GM21526 (cell line): Measurements from ENCODE around the gene SPAG6.

Source experiments
- ATAC-seq: cut with Tn5 transposase; IDR thresholded peaks from one replicate; pipeline ENCODE4 v1.9.1; 2021; ENCODE audit warnings: moderate library complexity; ENCODE audit not compliant: unreplicated experiment, low FRiP score

The SPAG6 gene

DNA sequence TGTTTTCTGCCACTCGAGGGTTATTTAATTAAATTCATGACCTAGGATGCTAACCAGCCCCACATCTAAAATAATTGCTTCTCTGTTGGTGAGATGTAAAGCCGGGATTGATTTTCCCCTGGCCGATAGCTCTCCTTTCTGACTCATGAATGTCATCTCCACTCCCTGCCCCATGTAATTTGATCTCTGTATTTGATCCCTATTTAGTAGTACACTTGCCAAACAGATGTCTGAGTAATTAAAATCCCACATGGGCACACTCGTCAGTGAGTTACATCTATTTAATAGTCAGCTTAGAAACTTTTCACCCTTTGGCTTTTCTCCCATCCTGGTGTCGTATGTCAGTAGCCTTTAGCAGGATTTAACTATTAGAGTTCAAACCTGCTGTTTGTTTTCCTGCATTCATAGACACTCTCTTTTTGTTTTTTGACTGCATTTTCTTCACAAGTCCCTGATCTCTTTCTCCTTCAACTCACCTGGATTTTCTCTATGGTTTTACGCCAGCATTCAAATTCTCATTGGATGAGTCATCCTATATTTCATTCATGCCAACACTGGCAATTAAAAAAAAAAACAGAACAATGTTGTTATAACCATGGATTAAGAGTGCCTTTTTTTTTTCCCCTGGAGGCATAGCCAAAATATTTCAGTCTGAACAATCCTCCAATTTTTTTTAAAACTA, 82.7 kb downstream of the SPAG6 start:
- no peak for ATAC-seq

DNA sequence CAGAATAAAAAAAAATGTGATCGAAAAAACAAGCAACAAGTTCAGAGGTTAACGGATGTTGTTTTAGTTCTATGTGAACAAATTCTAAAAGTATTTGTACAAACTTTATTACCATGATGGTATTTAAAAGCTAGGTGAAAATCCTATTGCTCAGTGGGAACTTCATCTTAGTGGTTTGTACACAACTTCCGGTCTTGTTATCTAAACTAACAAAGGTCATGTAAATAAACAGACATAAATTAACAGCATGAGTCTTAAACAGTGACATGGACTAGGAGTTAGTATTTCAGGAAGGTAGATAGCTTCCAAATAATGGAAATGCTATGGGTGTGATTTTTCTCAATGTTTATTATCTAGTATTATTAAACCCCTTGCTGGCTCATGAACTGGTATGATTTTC, 83.8 kb downstream of the SPAG6 start:
- no peak for ATAC-seq

DNA sequence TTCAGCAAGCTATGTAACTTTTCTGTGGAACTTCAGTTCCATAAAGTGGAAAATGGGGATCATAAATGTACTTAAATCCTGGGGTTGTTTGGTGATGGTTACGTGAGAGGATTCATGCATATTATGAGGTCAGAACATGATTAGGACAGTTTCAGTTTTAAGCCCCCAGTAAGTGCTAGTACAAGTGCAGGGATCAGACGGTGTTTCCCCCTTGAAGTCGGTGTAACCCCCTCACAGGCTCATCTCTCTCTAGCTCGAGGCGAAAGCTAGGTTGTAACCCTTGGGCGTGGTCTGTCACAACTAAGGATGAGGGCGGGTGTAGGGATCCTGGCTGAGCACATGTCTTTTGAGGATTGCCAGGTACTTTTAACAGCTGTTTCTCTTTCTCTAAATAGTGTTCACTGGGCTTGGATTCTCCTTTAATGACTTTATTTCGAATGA, 84.7 kb downstream of the SPAG6 start:
- ATAC-seq = no peak

DNA sequence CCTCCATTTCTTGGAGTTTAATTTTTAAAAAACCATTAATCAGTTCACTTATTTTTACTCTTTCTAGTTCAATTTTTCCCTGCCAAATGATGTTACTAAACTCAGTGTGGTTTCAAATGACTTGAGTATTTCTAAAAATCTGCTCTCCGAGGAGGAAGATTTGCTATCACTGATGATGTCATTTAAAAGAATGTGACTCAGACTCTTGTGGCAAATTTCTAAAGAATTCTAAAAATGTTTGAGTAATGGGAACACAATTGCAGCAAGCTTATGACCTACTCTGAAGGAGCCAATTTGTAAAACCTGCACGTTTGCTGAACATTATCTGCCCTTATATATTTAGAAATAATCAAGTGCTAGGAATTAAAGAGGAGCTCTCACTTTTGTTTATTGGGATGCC, 88.6 kb downstream of the SPAG6 start:
- no peak for ATAC-seq

DNA sequence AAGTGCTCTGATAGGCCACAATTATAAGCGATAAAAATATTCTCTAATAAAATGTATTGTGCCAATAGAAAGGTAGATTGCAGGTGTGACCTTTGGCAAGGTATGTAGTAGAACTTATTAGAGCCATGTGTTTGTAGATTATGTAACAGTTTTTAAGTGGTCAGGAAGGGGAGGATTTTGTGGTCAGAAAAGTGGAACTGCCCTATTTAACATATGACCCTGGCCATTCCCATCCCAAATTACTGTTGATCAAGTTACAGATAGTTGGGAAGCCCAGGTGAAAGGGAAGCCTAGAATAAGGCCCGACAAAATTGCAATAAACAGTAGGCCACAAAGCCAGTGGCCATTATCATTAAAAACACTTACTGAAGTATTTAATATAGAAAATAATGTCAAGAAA, 89.2 kb downstream of the SPAG6 start:
- ATAC-seq = no peak

DNA sequence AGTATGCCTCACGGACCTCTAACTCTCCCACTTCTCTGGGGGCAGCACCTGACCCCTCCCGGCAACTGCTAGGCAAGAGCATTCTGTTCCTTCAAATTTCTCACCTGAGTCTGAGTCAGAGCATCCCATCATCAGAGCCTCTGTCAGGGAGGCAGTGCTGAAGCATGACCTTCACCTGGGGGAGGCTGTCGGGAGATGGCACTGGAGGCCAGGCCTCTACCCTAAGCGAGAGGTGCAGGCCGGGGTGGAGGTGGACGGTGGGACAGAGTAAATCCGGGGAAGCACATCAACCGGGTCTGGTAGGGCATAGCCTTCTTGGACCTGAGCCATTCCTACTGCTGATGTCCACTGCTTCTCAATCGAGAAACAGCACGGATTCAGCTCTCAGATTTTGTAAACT, 90.4 kb downstream of the SPAG6 start:
- ATAC-seq = no peak

DNA sequence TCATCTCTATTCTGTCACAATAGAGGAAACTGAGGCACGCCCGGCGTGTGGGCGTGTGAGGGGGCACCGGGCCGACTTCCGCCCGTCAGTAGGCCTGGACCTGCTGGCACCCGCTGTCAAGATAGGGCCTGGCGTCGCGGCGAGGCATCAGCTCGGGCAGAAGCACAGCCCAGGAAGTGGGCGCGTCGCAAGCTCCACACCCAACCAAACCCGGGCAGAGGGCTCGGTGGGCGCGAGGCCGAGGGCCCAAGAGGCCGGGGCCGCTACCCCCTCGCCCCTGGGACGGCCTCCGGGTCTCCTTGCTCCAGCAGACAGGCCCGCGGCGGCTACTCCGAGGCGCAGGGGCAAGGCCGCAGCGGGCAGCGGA, 91.2 kb downstream of the SPAG6 start:
- peak; percentile 36 for ATAC-seq

DNA sequence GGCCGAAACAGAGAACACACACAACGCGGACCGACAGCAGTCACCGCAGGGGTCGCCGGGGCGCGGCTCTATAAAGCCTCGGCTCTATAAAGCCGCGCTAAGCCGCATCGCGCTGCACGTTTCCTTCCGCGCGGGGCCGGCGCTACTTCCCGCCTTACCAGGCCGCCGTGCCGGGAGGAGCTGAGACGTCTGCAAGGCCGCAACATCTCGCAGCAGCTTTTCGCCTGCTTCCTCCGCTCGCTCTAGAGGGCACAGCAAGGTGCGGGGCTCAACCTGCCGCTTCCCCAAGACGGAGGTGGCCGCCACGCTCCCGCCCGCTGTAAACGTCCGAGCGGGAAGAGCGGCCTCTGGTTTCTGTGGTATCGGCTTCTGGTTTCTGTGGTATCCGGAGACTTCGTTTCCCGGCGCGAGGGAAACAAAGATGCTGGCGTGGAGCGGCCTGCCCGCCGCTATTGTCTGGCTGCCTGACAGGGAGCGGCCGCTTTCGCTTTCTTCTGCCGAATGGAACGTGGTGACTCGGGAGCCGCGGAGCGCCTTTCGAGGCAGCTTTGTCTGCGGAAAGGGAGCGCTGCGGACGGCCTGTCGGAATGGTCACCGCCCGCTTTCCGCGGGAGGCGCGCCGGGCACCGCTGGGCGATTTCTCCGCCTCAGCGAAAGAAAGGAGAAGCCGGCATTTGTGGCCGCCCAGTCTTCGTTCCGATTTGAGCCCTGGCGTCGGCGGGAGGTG, 91.8 kb downstream of the SPAG6 start:
- ATAC-seq = peak; percentile 76

DNA sequence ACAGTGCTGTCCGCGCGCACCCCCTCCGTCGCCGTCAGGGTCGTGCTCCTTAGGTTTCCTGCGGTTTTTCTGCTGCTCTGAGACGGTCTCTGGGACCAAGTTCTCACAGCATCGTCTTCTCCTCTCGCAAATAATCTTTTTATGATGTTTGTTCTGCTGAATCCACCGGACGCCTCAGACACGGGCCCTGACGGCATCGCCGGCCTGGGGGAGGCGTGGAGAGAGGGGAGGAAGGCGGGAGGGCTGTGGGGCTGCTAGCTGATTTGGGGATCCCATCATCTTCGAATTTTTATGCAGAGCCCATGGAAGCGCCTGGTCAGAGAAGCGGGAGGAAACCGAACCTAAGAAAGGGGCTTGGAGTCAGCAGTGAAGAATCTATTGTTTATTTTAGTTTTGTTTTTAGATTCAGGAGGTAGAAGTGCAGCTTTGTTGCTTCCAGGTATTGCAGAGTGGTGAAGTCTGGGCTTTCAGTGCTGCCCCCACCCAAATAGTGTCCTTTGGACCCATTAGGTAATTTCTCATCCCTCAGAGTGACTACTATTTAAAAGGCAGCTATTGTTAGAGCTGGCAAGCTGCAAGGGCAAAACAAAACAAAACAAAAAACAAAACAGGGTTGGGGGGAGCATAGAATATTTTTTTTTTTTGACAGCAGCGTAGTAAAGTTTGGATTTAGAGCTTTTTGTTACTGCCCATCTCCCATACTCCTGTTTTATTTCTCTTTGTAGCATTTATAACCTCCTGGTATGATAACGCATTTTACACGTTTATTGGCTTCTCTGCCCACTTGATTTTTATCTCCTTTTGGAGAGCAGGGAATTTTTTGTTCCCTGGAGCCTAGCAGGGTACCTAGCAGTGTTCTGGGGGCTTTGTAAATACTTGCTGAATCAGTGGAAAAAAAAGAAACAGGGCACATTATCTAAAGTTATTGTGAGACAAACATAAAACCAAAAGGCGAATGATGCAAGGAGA, 92.6 kb downstream of the SPAG6 start:
- ATAC-seq = peak; percentile 21

DNA sequence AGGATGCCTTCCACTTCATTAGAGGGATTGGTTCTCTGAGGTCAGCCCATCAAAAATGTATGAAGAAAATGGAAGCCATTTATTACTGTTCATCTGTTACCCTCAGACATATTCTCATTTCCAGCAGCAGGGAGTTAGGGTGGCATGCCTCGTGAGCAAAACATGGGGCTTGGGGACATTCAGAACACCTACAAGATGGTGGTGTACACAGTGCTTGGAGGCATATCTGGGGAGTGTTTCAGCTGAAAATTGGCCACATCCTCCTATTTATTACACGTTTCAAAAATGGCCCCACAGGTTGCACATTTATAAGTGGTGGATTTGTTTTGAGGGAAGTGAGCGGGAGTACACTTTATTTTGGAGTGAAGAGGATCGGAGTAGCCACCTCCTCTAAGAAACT, 93.4 kb downstream of the SPAG6 start:
- ATAC-seq = no peak

DNA sequence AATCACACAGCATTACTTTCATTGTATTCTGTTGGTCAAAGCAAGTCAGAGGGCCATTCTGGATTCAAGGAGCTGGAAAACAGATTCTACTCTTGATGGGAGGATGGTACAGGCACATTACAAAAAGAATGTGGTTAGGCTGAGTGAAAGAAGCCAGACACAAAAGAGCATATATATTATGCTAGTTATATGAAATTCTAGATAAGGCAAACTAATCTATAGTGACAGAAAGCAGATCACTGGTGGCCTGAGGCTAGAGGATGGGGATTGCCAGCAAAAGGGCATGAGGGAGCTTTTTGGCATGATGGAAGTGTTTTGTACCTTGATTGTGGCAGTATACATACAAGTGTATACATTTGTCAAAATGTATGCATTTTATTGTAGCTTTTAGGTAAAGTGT, 96.8 kb downstream of the SPAG6 start:
- no peak for ATAC-seq

DNA sequence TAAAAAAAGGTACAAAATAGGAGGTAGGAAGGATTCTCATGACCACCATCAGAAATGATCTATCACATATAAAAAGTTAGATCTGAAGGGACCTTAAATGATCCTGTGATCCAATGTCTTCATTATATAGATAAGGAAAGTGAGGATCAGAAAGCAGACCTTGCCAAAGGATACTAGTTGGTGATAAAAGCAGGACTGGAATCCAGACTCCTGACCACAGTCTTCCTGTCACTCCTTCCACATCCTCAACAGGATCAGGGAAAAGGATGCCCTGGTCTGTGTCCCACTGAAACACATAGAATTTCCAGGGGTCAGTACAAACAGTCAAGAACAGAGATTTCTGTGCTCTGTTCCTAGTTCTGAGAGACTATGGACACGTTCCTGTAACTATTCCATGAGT, 97.2 kb downstream of the SPAG6 start:
- no peak for ATAC-seq

DNA sequence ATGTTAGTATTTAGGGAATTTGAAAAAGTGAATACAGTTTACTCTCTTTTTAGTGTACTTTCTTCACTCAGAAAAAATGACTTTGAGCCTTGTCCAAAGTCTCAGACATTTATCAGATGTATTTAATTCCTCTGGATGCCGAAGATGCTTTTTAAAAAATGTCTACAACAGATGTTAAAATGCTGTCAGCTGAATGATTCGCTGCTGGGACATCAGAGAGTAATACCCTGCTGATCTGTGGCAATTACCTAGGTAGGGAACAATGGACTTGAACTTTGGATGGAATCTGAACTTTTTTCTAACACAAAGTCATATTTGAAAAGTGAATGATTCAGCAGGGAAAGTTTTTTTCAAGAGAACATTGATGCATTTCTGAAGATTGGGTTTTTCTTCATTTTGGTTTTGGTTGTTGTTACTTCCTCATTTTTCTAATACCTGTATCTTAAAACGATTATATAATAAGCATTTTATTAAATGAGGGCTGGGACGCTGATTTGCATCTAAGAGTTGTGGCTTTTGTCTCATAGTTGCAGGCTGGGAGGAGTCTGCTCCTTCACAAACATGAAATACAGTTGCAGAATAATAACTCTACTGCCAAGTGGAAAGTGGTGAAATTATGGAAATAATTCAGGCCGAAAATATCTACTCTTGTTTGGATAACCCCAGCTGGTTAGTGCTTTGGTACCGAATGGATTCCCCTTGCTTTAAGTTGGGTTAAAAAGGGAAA, 98.0 kb downstream of the SPAG6 start:
- ATAC-seq = no peak

DNA sequence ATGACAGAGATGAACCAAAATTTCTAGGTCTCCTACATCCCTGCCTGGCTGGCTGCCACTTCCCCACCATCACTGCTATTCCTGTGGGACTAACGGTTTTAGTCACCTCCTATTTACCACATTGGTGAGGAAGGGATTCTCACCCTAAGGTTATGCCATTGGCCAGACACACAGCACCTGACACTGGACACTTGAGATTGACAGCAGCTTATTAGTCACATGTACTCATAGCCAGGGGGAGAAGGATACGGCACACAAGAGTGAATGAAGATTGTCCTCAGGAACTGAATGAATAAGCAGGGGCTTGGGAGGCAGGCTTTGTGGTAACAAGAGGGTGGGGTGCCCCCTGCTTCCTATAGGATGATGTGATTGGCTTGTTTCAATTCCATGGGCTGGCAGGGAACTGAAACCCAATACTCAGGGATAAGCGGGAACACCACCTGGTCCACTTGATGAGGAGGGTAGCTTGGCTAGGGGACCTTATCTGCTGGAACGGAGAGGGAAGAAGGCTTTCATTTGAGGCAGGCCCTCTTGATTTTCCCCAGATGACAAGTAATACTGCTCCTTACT, 99.0 kb downstream of the SPAG6 start:
- no peak for ATAC-seq

DNA sequence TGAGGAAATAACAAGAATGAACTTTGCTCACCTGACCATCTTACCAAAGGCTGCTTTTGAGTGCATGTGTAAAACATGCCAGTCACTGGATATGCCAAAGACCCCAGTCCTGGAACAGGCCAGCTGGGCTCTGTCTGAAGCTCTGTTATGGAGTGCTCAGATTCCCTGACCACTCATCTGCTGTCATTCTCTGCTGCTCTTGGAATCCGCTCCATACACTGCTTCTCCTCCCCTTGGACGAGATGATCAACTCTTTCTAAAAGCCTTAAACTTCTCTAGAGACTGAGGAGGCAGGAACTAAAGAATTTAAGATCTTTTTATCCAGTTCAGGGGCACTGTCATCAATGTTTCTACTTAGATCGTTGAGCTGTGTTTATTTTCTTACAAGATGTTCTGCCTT, 100.2 kb downstream of the SPAG6 start:
- no peak for ATAC-seq

DNA sequence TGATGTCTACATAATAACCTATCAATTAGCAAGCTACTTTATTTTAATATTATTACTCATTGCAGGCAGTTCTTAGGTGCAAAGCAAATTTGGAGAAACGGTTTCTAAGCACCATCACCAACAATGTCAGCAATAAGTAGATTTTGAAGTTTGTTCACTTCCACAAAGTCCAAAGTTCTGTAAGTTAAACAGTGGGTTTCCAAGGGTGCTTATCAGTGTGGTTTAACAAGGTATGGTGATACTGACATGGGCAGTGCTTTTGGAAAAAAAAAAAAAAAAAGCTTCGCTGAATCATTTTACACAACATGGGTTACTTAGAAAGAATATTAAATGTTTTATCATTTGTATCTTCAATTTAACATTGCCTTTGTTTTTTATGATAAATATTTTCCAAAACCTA, 101.8 kb downstream of the SPAG6 start:
- no peak for ATAC-seq

DNA sequence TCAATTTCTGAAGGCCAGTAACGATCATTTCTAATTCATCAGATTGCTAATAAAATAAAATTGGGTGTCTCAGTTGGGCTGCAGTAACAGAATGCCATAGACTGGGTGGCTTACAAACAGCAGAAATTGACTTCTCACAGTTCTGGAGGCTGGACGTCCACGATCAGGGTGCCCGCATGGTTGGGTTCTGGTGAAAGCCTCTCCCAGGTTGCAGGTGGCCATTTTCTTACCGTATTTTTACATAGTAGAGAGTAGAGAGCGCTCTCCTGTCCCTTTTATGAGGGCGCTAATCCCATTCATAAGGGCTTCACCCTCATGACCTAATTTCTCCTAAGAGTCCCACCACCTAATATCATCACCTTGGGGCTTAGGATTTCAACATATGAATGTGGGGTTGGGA, 106.0 kb downstream of the SPAG6 start:
- no peak for ATAC-seq

DNA sequence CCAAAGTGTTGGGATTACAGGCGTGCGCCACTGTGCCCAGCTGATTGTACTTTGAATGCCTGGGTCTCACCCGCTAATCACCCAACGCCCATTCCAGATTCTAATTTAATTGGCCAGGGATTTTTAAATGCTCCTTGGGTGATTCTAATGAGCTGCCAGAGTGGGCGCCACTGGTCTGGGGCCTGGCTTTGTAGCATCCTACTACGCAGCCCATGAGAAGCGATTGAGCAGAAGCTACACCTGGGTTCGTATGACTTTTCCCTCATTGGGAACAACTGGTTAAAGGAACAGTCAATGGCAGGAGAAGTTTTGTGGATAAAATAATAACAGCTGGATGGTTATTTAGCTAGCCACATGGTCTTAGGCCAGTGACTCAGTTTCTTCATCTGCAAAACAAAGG, 108.0 kb downstream of the SPAG6 start:
- no peak for ATAC-seq

DNA sequence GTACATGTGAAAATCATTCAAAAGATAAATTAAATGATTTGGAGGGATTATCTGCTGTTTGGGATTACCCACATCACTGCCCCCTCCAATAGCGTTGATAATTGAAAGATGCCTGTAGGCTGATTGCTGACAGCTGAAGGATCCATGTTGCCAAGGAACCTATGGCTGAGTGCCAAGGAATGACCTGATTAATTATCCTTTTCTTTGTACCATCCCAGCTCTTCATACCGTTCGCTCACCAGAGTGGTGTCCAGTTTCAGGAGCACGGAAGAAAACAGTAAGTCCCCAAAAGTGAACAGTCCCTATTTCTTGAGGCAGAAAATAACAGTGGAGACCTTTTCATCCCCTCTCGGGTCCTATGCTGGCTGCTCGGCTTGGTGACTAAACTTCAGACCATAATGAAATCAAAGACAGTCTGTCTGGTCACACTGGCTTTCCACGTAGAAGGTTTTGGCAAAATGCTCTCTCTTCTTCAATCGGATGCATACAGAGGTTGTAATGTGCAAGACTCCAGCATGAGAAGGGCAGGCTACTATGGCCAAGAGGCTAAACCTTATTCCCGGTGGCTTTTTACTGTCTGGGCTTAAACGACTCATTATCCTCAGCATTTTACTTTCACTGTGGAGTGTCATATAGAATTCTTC, 108.8 kb downstream of the SPAG6 start:
- ATAC-seq = no peak

DNA sequence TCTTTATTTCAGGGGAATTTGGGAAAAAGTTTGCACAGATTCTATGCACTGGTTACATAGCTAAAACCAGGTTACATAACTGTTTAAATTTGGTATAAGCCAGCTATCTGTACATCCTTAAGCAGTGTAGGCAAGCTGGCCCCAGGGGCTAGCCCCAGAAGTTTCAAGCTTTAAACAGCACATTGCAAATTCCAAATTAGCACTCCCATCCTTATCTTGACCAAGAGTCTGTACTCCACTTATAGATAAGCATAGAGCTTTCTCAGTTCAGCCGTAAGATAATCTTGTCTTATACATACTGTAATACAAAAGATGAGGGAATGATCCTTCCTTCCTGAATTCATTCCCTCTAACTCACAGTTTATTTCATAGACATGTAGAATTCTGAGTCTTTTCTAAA, 109.3 kb downstream of the SPAG6 start:
- no peak for ATAC-seq
